MCF 10A (cell line): Measurements from ENCODE around the gene VARS2. TPM values are rescaled to one million over a fixed set of nuclear protein-coding genes. Genes with fewer than 3 reads are reported as not detected.

ENCODE experiments used
- BruUV-seq: library from RNA; stranded (reverse); fragments of 400-500 nt; replicated peaks from 2 replicates; lab custom pipeline; 2021; lab: Mats Ljungman, UMichigan
- CTCF ChIA-PET: fragments of 300-600 bp; sonication (Branson Sonifier 250); formaldehyde crosslinking; extraction: SDS; loops from one replicate; lab custom pipeline; 2021; ENCODE audit warnings: antibody characterized with exemption, inconsistent platforms; lab: Yijun Ruan, JAX
- POLR2A ChIA-PET: fragments of 300-600, 350-650 bp; sonication (Branson Sonifier 250); formaldehyde crosslinking; extraction: SDS; loops from one replicate; lab custom pipeline; 2020; ENCODE audit warnings: antibody characterized with exemption, inconsistent platforms; lab: Yijun Ruan, JAX
- DNase-seq: peaks from one replicate; pipeline ENCODE4 v3.0.0-alpha.2; 2018; ENCODE audit not compliant: unreplicated experiment
- H3K27ac Mint-ChIP-seq: one replicate; pipeline ENCODE4 v1.8.0; 2022; ENCODE audit warnings: mild to moderate bottlenecking, low read depth, mixed read lengths; ENCODE audit not compliant: unreplicated experiment
- H3K27me3 Mint-ChIP-seq: one replicate; pipeline ENCODE4 v1.8.0; 2022; ENCODE audit warnings: mixed read lengths; ENCODE audit not compliant: insufficient read depth, unreplicated experiment
- H3K36me3 Mint-ChIP-seq: one replicate; pipeline ENCODE4 v1.8.0; 2022; ENCODE audit warnings: mild to moderate bottlenecking, moderate library complexity, mixed read lengths; ENCODE audit not compliant: insufficient read depth, unreplicated experiment
- H3K4me1 Mint-ChIP-seq: one replicate; pipeline ENCODE4 v1.8.0; 2022; ENCODE audit warnings: mixed read lengths; ENCODE audit not compliant: insufficient read depth, unreplicated experiment
- H3K4me3 Mint-ChIP-seq: one replicate; pipeline ENCODE4 v1.8.0; 2022; ENCODE audit warnings: mild to moderate bottlenecking, moderate library complexity, mixed read lengths; ENCODE audit not compliant: unreplicated experiment
- H3K9me3 Mint-ChIP-seq: one replicate; pipeline ENCODE4 v1.8.0; 2022; ENCODE audit warnings: mixed read lengths; ENCODE audit not compliant: unreplicated experiment
- intact Hi-C: fragments of 100-400 bp; cut with micrococcal nuclease; formaldehyde crosslinking; loops from 2 replicates; pipeline ENCODE4 v1.14.1; 2022
- microRNA-seq: library from miRNA; unstranded; fragments of <30 nt; microRNA quantifications from one replicate; pipeline ENCODE4 v1.2.0, GENCODE V29; 2022
- total RNA-seq: library from RNA; stranded (reverse); gene quantifications from 2 replicates; pipeline ENCODE4 v1.2.3, GENCODE V29; 2022
- TF ChIP-seq, protein P1 (sequence below): fragments of 200-600 bp; IDR thresholded peaks from one replicate; pipeline ENCODE4 v1.8.0; 2022; ENCODE audit warnings: antibody characterized with exemption, mild to moderate bottlenecking; ENCODE audit not compliant: unreplicated experiment

The VARS2 gene
- total RNA-seq, 1 experiment from 2014 or later, result 52.7 TPM

- Mint-ChIP-seq H3K27ac (no peak overlapping the region), H3K27me3 (no peaks in the 10 kb centered on the region), H3K9me3 (no peaks in the 10 kb centered on the region), H3K36me3 (no peaks in the 10 kb centered on the region), H3K4me3 (no peak overlapping the region), H3K4me1 (peaks cover under 1% of the 10 kb centered on the region)
- TF ChIP-seq, protein P1, sequence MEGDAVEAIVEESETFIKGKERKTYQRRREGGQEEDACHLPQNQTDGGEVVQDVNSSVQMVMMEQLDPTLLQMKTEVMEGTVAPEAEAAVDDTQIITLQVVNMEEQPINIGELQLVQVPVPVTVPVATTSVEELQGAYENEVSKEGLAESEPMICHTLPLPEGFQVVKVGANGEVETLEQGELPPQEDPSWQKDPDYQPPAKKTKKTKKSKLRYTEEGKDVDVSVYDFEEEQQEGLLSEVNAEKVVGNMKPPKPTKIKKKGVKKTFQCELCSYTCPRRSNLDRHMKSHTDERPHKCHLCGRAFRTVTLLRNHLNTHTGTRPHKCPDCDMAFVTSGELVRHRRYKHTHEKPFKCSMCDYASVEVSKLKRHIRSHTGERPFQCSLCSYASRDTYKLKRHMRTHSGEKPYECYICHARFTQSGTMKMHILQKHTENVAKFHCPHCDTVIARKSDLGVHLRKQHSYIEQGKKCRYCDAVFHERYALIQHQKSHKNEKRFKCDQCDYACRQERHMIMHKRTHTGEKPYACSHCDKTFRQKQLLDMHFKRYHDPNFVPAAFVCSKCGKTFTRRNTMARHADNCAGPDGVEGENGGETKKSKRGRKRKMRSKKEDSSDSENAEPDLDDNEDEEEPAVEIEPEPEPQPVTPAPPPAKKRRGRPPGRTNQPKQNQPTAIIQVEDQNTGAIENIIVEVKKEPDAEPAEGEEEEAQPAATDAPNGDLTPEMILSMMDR, result no peak
- intact Hi-C loops, result no loop called here
- ChIA-PET CTCF (no interaction called here), POLR2A (interaction anchor here (0.8 to 1.6 kb wide), 4 partner anchors 9 to 89 kb away, joined by 3 to 4 read pairs (median 4); no protein-coding TSS in a partner anchor)
- no peak for DNase-seq
- BruUV-seq, result no TSS peak
Measured at GRCh38 chr6:30972816-30973215, 58.8 kb downstream of the VARS2 start.

- Mint-ChIP-seq H3K36me3 (no peaks in the 10 kb centered on the region), H3K9me3 (no peaks in the 10 kb centered on the region), H3K4me3 (no peak overlapping the region), H3K27me3 (no peaks in the 10 kb centered on the region), H3K27ac (no peak overlapping the region), H3K4me1 (peaks cover 5% of the 10 kb centered on the region)
- BruUV-seq, result no TSS peak
- TF ChIP-seq, protein P1, result no peak
- no peak for DNase-seq
- POLR2A ChIA-PET, result interaction anchor here (0.9 to 1.6 kb wide), 2 partner anchors 11 to 14 kb away, joined by 3 to 4 read pairs; no protein-coding TSS in a partner anchor
- CTCF ChIA-PET, result interaction anchor here (0.9 kb wide), 1 partner anchor 9 kb away, joined by 3 read pairs; the partner anchor contains the start of gene MUC21
- intact Hi-C loops, result no loop called here
Measured at GRCh38 chr6:30974490-30975252, 60.6 kb downstream of the VARS2 start.

Small RNAs within 50 kb of the gene (microRNA-seq; reads per million reads assigned to microRNA genes)
- gene MIR4640, result 1.7 reads per million, percentile 11 among the genes with 10 or more reads in this experiment

Other genes with a start within 250 kb of the VARS2 start
- gene DHX16, start 241.2 kb upstream of the VARS2 start, total RNA-seq, result 41.3 and 49.8 TPM in 2 replicates
- gene PPP1R18, start 227.6 kb upstream of the VARS2 start, total RNA-seq, result 66.9 and 74.7 TPM in 2 replicates
- gene NRM, start 223.3 kb upstream of the VARS2 start, total RNA-seq, result 3.8 and 5.3 TPM in 2 replicates
- 50.6 and 54.5 TPM in 2 replicates for gene MDC1, start 197.0 kb upstream of the VARS2 start, total RNA-seq
- gene TUBB, start 193.9 kb upstream of the VARS2 start, total RNA-seq, result 200 and 210 TPM in 2 replicates
- 61.8 and 73.7 TPM in 2 replicates for gene FLOT1, start 171.6 kb upstream of the VARS2 start, total RNA-seq
- 154 and 192 TPM in 2 replicates for gene IER3, start 169.7 kb upstream of the VARS2 start, total RNA-seq
- gene DDR1, start 29.7 kb upstream of the VARS2 start, total RNA-seq, result 59.7 and 66.0 TPM in 2 replicates
- gene GTF2H4, start 6.0 kb upstream of the VARS2 start, total RNA-seq, result 30.6 and 33.9 TPM in 2 replicates
- not detected in 2 replicates for gene SFTA2, start 17.9 kb downstream of the VARS2 start, total RNA-seq
- not detected in 2 replicates for gene MUCL3, start 26.7 kb downstream of the VARS2 start, total RNA-seq
- gene MUC21, start 69.5 kb downstream of the VARS2 start, total RNA-seq, result not detected in 2 replicates
- gene MUC22, start 96.2 kb downstream of the VARS2 start, total RNA-seq, result not detected in 2 replicates
- not detected in 2 replicates for gene C6orf15, start 198.3 kb downstream of the VARS2 start, total RNA-seq
- gene PSORS1C1, start 200.6 kb downstream of the VARS2 start, total RNA-seq, result 7.7 and 11.7 TPM in 2 replicates
- 0.16 TPM in 1 of 2 replicates, not detected in the other for gene CDSN, start 206.2 kb downstream of the VARS2 start, total RNA-seq
- gene PSORS1C2, start 224.8 kb downstream of the VARS2 start, total RNA-seq, result not detected in 2 replicates
- gene CCHCR1, start 243.6 kb downstream of the VARS2 start, total RNA-seq, result 18.4 and 21.4 TPM in 2 replicates
- gene TCF19, start 244.4 kb downstream of the VARS2 start, total RNA-seq, result 3.6 and 6.5 TPM in 2 replicates